ENCODE results near the gene CACNA1B. TPM values are rescaled to one million over a fixed set of nuclear protein-coding genes. Genes with fewer than 3 reads are reported as not detected.

The CACNA1B gene
- total and polyA plus RNA-seq, 2 donors (not counting 1 experiment from before 2014, with no cell fraction given) = 0.15 TPM; not detected in 1

- Mint-ChIP-seq H3K27me3 (peaks cover 8% of the 10 kb centered on the region), H3K4me3 (no peak overlapping the region)
- DNase-seq = peak; percentile 8
Measured at GRCh38 chr9:138009803-138010690, 132.5 kb downstream of the CACNA1B start.

DNA sequence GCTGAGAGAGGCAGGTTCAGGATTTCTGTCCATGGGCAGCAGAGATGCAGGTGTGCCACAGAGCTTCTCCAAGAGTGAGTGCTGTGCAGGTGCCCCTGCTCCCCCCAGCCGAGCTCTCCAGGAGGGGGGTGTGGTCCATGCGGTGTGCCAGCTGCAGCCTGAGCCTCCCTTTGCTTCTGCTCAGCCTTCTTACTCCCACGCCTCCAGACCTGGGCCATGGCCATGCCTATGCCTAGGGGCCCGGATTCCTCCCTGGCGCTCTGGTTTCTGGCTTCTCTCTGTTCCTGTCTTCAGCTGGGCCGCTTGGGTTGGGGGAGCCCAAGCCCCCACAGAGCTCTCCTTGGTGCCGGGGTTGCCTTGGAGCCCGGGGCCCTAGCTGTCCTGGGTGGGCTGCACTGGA lies 133.3 kb downstream of the CACNA1B start:
- Mint-ChIP-seq H3K27me3 (peaks cover 4% of the 10 kb centered on the region), H3K9me3 (ENCODE audit: insufficient read depth) (no peaks in the 10 kb centered on the region), H3K4me1 (no peaks in the 10 kb centered on the region), H3K4me3 (no peak overlapping the region), H3K27ac (no peak overlapping the region)
- Histone ChIP-seq H3K27ac (ENCODE audit: low read length in 2 of 2) (no peak overlapping the region), H3K4me1 (ENCODE audit: control insufficient read depth in 2 of 2, insufficient read depth in 2 of 2, low read length in 2 of 2) (no peaks in the 10 kb centered on the region), H3K9ac (ENCODE audit: low read length) (no peak overlapping the region), H3K27me3 (replicated peaks in 1 of 4; ENCODE audit: control extremely low read depth in 1 of 4, control insufficient read depth in 3 of 4, insufficient read depth in 4 of 4, low read length in 3 of 4) (no peaks in the 10 kb centered on the region), H3K4me2 (replicated peaks; ENCODE audit: low read depth, low read length, poor library complexity, severe bottlenecking) (no peak overlapping the region), H3K9me3 (ENCODE audit: control extremely low read depth in 1 of 3, control insufficient read depth in 2 of 3, insufficient read depth in 1 of 3, low read length in 2 of 3) (peaks cover 0 to 4% (median 0%) of the 10 kb centered on the region in 3 donors), H4K20me1 (ENCODE audit: control insufficient read depth, insufficient read depth, low read length, poor library complexity, severe bottlenecking) (no peaks in the 10 kb centered on the region), H3K79me2 (ENCODE audit: control insufficient read depth, insufficient read depth, low read length) (no peaks in the 10 kb centered on the region), H3K36me3 (replicated peaks in 1 of 2; ENCODE audit: control extremely low read depth in 1 of 2, control insufficient read depth in 1 of 2, extremely low read depth in 1 of 2, insufficient read depth in 2 of 2, low read length in 1 of 2) (no peaks in the 10 kb centered on the region), H3K4me3 (ENCODE audit: control extremely low read depth in 1 of 5, extremely low read depth in 1 of 5, insufficient read depth in 1 of 5, low read depth in 2 of 5, low read length in 4 of 5) (no peak overlapping the region), H2AFZ (ENCODE audit: insufficient read depth, low read depth, low read length, poor library complexity, severe bottlenecking) (no peak overlapping the region)
- DNase-seq = no peak
- ATAC-seq (ENCODE audit: low read depth) = no peak
- intact Hi-C loops (cut with micrococcal nuclease) = no loop called here
- CTCF ChIA-PET = no interaction called here
- POLR2A ChIA-PET = no interaction called here
- TF ChIP-seq EZH2 (IDR thresholded peaks at IDR 0.05; ENCODE audit: borderline replicate concordance, insufficient read depth, low read depth, low read length, poor library complexity, severe bottlenecking) = no peak
- TF ChIP-seq CTCF (IDR thresholded peaks at IDR 0.05) = no peak
- 82% methylated on average over 7 of the region's 8 CpGs for WGBS (ENCODE audit: insufficient coverage)

More at GRCh38 chr9:138009803-138010690, 132.5 kb downstream of the CACNA1B start:
- Histone ChIP-seq H3K27ac (ENCODE audit: low read length in 2 of 2) (no peak overlapping the region), H2AFZ (ENCODE audit: insufficient read depth, low read depth, low read length, poor library complexity, severe bottlenecking) (no peak overlapping the region), H3K4me3 (ENCODE audit: control extremely low read depth in 1 of 5, extremely low read depth in 1 of 5, insufficient read depth in 1 of 5, low read depth in 2 of 5, low read length in 4 of 5) (no peak overlapping the region), H3K4me2 (replicated peaks; ENCODE audit: low read depth, low read length, poor library complexity, severe bottlenecking) (no peak overlapping the region), H3K9me3 (ENCODE audit: control extremely low read depth in 1 of 3, control insufficient read depth in 2 of 3, insufficient read depth in 1 of 3, low read length in 2 of 3) (peaks cover 0 to 4% (median 0%) of the 10 kb centered on the region in 3 donors), H4K20me1 (ENCODE audit: control insufficient read depth, insufficient read depth, low read length, poor library complexity, severe bottlenecking) (no peaks in the 10 kb centered on the region), H3K4me1 (ENCODE audit: control insufficient read depth in 2 of 2, insufficient read depth in 2 of 2, low read length in 2 of 2) (no peaks in the 10 kb centered on the region), H3K79me2 (ENCODE audit: control insufficient read depth, insufficient read depth, low read length) (no peaks in the 10 kb centered on the region), H3K9ac (ENCODE audit: low read length) (no peak overlapping the region), H3K27me3 (replicated peaks in 1 of 4; ENCODE audit: control extremely low read depth in 1 of 4, control insufficient read depth in 3 of 4, insufficient read depth in 4 of 4, low read length in 3 of 4) (no peaks in the 10 kb centered on the region), H3K36me3 (replicated peaks in 1 of 2; ENCODE audit: control extremely low read depth in 1 of 2, control insufficient read depth in 1 of 2, extremely low read depth in 1 of 2, insufficient read depth in 2 of 2, low read length in 1 of 2) (no peaks in the 10 kb centered on the region)
- H3K4me1 Mint-ChIP-seq = no peaks in the 10 kb centered on the region
- ATAC-seq (ENCODE audit: low read depth) = no peak
- intact Hi-C loops (cut with micrococcal nuclease) = no loop called here
- no peak overlapping the region for H3K27ac Mint-ChIP-seq
- WGBS (ENCODE audit: insufficient coverage) = 84% methylated on average over 16 of the region's 16 CpGs
- no peak for TF ChIP-seq EZH2 (IDR thresholded peaks at IDR 0.05; ENCODE audit: borderline replicate concordance, insufficient read depth, low read depth, low read length, poor library complexity, severe bottlenecking)
- no peaks in the 10 kb centered on the region for H3K9me3 Mint-ChIP-seq (ENCODE audit: insufficient read depth)
- POLR2A ChIA-PET = no interaction called here
- CTCF ChIA-PET = no interaction called here
